DMS 273 treated with DMSO at 0.1 percent for 48 hours (cell line): ENCODE results near the gene RAB40A.
"Not testable (repeated sequence)": the region's sequence is repeated elsewhere in the genome, so short reads cannot be mapped to it uniquely, and the experiment has no call there.

Experiments
- DNase-seq: peaks from one replicate; lab custom pipeline; 2025; lab: John Stamatoyannopoulos, UW

Gene RAB40A

GRCh38 chrX:103461156-103461555 is 58.1 kb downstream of the RAB40A start:
- no peak for DNase-seq

GRCh38 chrX:103460001-103460755 is 59.1 kb downstream of the RAB40A start:
- DNase-seq, result not testable (repeated sequence)

GRCh38 chrX:103453655-103454054 is 65.6 kb downstream of the RAB40A start:
- DNase-seq, result no peak
